Left ventricle myocardium inferior (tissue), 1 donor: Measurements from ENCODE around the gene DUT. TPM values are rescaled to one million over a fixed set of nuclear protein-coding genes. Genes with fewer than 3 reads are reported as not detected.
"Not testable (repeated sequence)": the region's sequence is repeated elsewhere in the genome, so short reads cannot be mapped to it uniquely, and the experiment has no call there.

ENCODE experiments used
- DNase-seq: peaks from one replicate; pipeline ENCODE4 v3.0.0-alpha.2; 2020
- H3K27ac ChIP-seq: fragments of 200-600 bp; replicated peaks from 2 replicates; pipeline ENCODE4 v1.8.0; 2021
- H3K27me3 ChIP-seq: fragments of 200-600 bp; 2 replicates; pipeline ENCODE4 v1.8.0; 2021; ENCODE audit warnings: low read depth
- H3K36me3 ChIP-seq: fragments of 200-600 bp; 2 replicates; pipeline ENCODE4 v1.8.0; 2021
- H3K4me1 ChIP-seq: fragments of 200-600 bp; 2 replicates; pipeline ENCODE4 v1.8.0; 2021
- H3K4me3 ChIP-seq: fragments of 200-600 bp; 2 replicates; pipeline ENCODE4 v1.8.0; 2021; ENCODE audit warnings: mild to moderate bottlenecking, moderate library complexity
- H3K9me3 ChIP-seq: fragments of 200-600 bp; replicated peaks from 2 replicates; pipeline ENCODE4 v1.8.0; 2021
- CTCF ChIP-seq: fragments of 200-600 bp; IDR thresholded peaks from 2 replicates; pipeline ENCODE4 v1.8.0; 2021; ENCODE audit warnings: antibody characterized with exemption, mild to moderate bottlenecking, borderline replicate concordance
- intact Hi-C: fragments of 100-400 bp; cut with micrococcal nuclease; formaldehyde crosslinking; loops from one replicate; pipeline ENCODE4 v1.11.0; 2022
- total RNA-seq: library from RNA; stranded (reverse); fragmentation: NEBNext Ultra II Directional; extraction: Animal tissue kit (Norgen Biotek cat#: 25700); gene quantifications from one replicate; pipeline ENCODE4 v1.2.1, GENCODE V29; 2021
- donor health status: DM: no; HTN: yes; CAD: no; lungs with severe emphysema.

Gene DUT
- total RNA-seq, 1 donor from 2014 or later: 78.5 TPM

DNA sequence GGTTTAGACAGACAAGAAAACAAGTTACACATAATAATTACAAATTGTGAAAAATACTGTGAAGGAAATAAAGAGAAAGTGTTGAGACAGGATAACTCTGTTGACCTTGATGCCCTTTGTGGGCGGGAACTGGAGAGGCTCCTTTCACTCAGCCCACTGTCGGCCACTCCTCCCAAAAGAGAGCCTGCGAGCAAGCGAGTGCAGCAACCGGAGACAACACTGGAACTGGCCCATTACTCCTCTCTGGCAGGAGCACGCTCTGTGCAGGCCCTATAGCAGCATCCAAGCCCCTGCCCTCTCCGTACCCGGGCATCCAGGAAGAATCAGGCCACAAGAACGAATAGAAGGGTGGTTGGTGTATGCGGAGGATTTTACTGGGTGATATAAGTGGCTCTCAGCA is 16.2 kb upstream of the DUT start:
- no peak for TF ChIP-seq CTCF
- no peak overlapping the region for H3K27ac ChIP-seq
- intact Hi-C loops: no loop called here
- H3K4me1 ChIP-seq: no peaks in the 10 kb centered on the region
- no peak for DNase-seq
- no peaks in the 10 kb centered on the region for H3K36me3 ChIP-seq
- H3K4me3 ChIP-seq: no peak overlapping the region
- H3K9me3 ChIP-seq: no peaks in the 10 kb centered on the region
- H3K27me3 ChIP-seq: peaks cover 6% of the 10 kb centered on the region

GRCh38 chr15:48317221-48317620 is 14.0 kb upstream of the DUT start:
- no peak for TF ChIP-seq CTCF
- intact Hi-C loops: no loop called here
- DNase-seq: no peak
- H3K9me3 ChIP-seq: no peaks in the 10 kb centered on the region
- peaks cover 6% of the 10 kb centered on the region for H3K27me3 ChIP-seq
- H3K4me1 ChIP-seq: no peaks in the 10 kb centered on the region
- H3K27ac ChIP-seq: no peak overlapping the region
- no peak overlapping the region for H3K4me3 ChIP-seq
- H3K36me3 ChIP-seq: no peaks in the 10 kb centered on the region

- no peak for DNase-seq
- intact Hi-C loops: no loop called here
- Histone ChIP-seq H3K36me3 (no peaks in the 10 kb centered on the region), H3K9me3 (no peaks in the 10 kb centered on the region), H3K27me3 (peaks cover 6% of the 10 kb centered on the region), H3K4me1 (no peaks in the 10 kb centered on the region), H3K4me3 (no peak overlapping the region), H3K27ac (no peak overlapping the region)
- no peak for TF ChIP-seq CTCF
Measured at GRCh38 chr15:48318131-48318530, 13.1 kb upstream of the DUT start.

DNA sequence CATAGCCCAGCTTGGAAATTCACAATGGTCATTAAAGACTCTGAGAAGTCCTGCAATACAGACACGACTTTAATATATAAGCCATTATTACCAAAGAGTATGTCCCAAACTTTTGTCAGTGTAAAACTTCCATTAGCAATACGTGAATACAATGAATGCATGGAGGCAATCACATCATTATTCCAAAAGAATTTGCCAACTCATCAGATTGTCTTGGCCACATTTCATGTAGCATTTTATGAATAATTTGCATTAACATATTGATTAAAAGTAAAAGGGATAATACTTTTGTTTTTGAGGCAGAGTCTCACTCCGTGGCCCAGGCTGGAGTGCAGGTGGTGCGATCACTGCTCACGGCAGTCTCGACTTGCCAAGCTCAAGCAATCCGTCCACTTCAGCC is 7.9 kb upstream of the DUT start:
- H3K9me3 ChIP-seq: no peaks in the 10 kb centered on the region
- no peaks in the 10 kb centered on the region for H3K36me3 ChIP-seq
- no peak for TF ChIP-seq CTCF
- H3K4me1 ChIP-seq: no peaks in the 10 kb centered on the region
- H3K27ac ChIP-seq: no peak overlapping the region
- intact Hi-C loops: no loop called here
- no peak for DNase-seq
- no peak overlapping the region for H3K4me3 ChIP-seq
- no peaks in the 10 kb centered on the region for H3K27me3 ChIP-seq

GRCh38 chr15:48324949-48325348 is 6.3 kb upstream of the DUT start:
- H3K27ac ChIP-seq: no peak overlapping the region
- no peak overlapping the region for H3K4me3 ChIP-seq
- DNase-seq: no peak
- no peaks in the 10 kb centered on the region for H3K36me3 ChIP-seq
- no peak for TF ChIP-seq CTCF
- H3K27me3 ChIP-seq: no peaks in the 10 kb centered on the region
- peaks cover 1% of the 10 kb centered on the region for H3K4me1 ChIP-seq
- intact Hi-C loops: no loop called here
- H3K9me3 ChIP-seq: no peaks in the 10 kb centered on the region

DNA sequence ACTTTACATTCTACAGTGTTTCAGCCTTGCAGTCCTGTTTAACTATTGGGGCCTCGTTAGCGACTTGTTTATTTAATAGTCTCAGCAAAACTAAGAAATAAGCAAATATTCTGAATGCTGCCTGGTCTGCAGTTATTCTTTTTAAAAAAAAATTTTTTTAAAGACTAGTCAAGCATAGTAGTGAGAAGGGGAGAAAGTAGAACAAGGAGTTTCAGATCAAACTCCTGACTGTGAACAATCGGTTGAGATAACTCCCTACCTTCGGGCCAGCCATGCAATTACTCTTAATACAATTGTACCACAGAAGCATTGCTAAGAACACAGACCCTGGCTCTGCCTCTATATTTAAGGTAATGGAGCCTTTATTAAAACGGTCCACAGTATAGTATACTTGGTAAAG is 5.8 kb upstream of the DUT start:
- H3K27me3 ChIP-seq: no peaks in the 10 kb centered on the region
- H3K36me3 ChIP-seq: no peaks in the 10 kb centered on the region
- no peak for DNase-seq
- TF ChIP-seq CTCF: no peak
- H3K4me1 ChIP-seq: peaks cover 6% of the 10 kb centered on the region
- intact Hi-C loops: no loop called here
- no peak overlapping the region for H3K27ac ChIP-seq
- no peak overlapping the region for H3K4me3 ChIP-seq
- H3K9me3 ChIP-seq: no peaks in the 10 kb centered on the region

DNA sequence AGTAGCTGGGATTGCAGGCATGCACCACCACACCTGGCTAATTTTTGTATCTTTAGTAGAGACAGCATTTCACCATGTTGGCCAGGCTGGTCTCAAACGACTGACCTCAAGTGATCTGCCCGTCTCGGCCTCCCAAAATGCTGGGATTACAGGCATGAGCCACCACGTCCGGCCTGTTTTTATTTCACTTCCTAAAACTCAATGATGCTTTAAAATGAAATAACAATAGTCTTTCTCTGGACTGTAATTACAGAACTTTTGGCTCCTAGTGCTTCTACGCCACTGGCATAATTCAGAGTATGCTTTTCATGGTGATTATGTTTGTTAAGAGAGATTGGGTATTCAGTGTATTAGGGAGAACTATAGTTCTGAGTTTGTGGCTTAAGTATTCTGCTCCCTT is 5.0 kb upstream of the DUT start:
- peaks cover 14% of the 10 kb centered on the region for H3K4me1 ChIP-seq
- intact Hi-C loops, H3K4me3 ChIP-seq, H3K27me3 ChIP-seq, H3K9me3 ChIP-seq, H3K36me3 ChIP-seq, H3K27ac ChIP-seq, DNase-seq: not testable (repeated sequence)
